K562 (cell line): ENCODE data around the gene CENPV.

ENCODE experiments used
- CTCF ChIP-seq, 3 experiments: IDR thresholded peaks in 2 of 3; conservative IDR thresholded peaks in 1 of 3; 2 replicates each; pipeline ENCODE4 v1.5.1; 2011 to 2012; ENCODE audit warnings: low read length in 3 of 3, mild to moderate bottlenecking in 3 of 3, control low read depth in 2 of 3, improper control_type of control experiment in 1 of 3, inconsistent platforms in 1 of 3, low read depth in 1 of 3, mixed read lengths in 1 of 3, moderate library complexity in 1 of 3; ENCODE audit not compliant: insufficient read depth in 2 of 3
- GABPA ChIP-seq: fragments of 200-800 bp; sonication (Bioruptor generic); conservative IDR thresholded peaks from 2 replicates; pipeline ENCODE4 v1.6.1; 2016; ENCODE audit warnings: low read depth, missing genetic modification characterization, missing compliant biosample characterization
- GATAD2B ChIP-seq: fragments of 450-650 bp; IDR thresholded peaks from 2 replicates; pipeline ENCODE4 v1.6.1; 2017; ENCODE audit warnings: mild to moderate bottlenecking, borderline replicate concordance
- MYC ChIP-seq, 2 experiments: fragments of 250-450 bp in 1 of 2; sonication (Bioruptor Pico) in 1 of 2; IDR thresholded peaks; 2 replicates each; pipeline versions ENCODE4 v1.5.1 to v1.6.1; 2012 to 2021; ENCODE audit warnings: low read depth in 2 of 2, borderline replicate concordance in 1 of 2, improper control_type of control experiment in 1 of 2, low read length in 1 of 2, mild to moderate bottlenecking in 1 of 2, moderate library complexity in 1 of 2
- RFX5 ChIP-seq: IDR thresholded peaks from 2 replicates; pipeline ENCODE4 v1.6.1; 2011; ENCODE audit warnings: low read depth, mild to moderate bottlenecking, improper control_type of control experiment, low read length
- SIN3A ChIP-seq, 2 experiments: fragments of 150-350 bp in 1 of 2; IDR thresholded peaks; 2 replicates each; pipeline ENCODE4 v1.6.1; 2011 to 2016; ENCODE audit warnings: borderline replicate concordance in 2 of 2, low read depth in 2 of 2, low read length in 2 of 2, mild to moderate bottlenecking in 2 of 2, moderate library complexity in 2 of 2; ENCODE audit not compliant: control insufficient read depth in 1 of 2
- VEZF1 ChIP-seq: fragments of 200-800 bp; sonication (Bioruptor generic); IDR thresholded peaks from 2 replicates; pipeline ENCODE4 v1.6.1; 2017; ENCODE audit warnings: missing genetic modification characterization, missing compliant biosample characterization
- ZNF384 ChIP-seq: IDR thresholded peaks from 2 replicates; pipeline ENCODE4 v1.6.1; 2012; ENCODE audit warnings: low read depth, low read length, improper control_type of control experiment

GRCh38 chr17:16339959-16340358 lies 13.3 kb downstream of the CENPV start:
- TF ChIP-seq GABPA (tag) (no peak), SIN3A (IDR thresholded peaks at IDR 0.05; ENCODE audit: borderline replicate concordance in 2 of 2, control insufficient read depth in 1 of 2, low read depth in 2 of 2, low read length in 2 of 2) (no peak), RFX5 (no peak), VEZF1 (CRISPR knock-in tag) (no peak), ZNF384 (no peak), GATAD2B (no peak), CTCF (IDR thresholded peaks at IDR 0.05 in 2 of 3, conservative IDR thresholded peaks at IDR 0.05 in 1 of 3; ENCODE audit: insufficient read depth in 2 of 3, low read depth in 1 of 3, low read length in 3 of 3) (no peak), MYC (IDR thresholded peaks at IDR 0.05; ENCODE audit: low read depth, low read length) (no peak), MYC (CRISPR knock-in tag; IDR thresholded peaks at IDR 0.05; ENCODE audit: borderline replicate concordance, low read depth) (no peak)
